ENCODE data around the gene LSM6. TPM values are rescaled to one million over a fixed set of nuclear protein-coding genes. Genes with fewer than 3 reads are reported as not detected.

The LSM6 gene
- total RNA-seq, 1 donor from 2014 or later = 10.7 TPM

DNA sequence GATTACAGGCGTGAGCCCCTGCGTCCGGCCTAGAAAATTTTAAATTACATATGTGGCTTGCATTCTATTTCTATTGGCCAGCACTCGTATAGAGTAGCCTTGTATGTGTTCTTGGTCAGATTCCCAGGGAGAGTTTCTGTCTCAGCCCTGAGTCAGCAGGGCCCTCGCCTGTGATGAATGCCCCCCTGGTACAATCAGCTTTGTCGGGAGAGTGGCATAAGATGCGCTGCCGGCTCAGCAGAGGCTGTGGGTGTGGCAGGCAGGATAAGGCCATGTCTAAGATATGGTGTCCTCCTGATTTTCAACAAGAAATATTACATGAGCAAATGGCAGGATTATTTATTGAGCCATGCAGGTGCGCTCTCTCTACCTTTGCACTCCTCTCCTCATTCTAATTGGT is 37.3 kb downstream of the LSM6 start:
- no peaks in the 10 kb centered on the region for H3K4me1 ChIP-seq
- no peaks in the 10 kb centered on the region for H3K27me3 ChIP-seq
- H3K36me3 ChIP-seq = no peaks in the 10 kb centered on the region
- H3K9me3 ChIP-seq = no peaks in the 10 kb centered on the region
- DNase-seq (ENCODE audit: low spot score in 2 of 2) = no peak
- no peak overlapping the region for H3K4me3 ChIP-seq
- no peak overlapping the region for H3K27ac ChIP-seq
- TF ChIP-seq, protein P1, sequence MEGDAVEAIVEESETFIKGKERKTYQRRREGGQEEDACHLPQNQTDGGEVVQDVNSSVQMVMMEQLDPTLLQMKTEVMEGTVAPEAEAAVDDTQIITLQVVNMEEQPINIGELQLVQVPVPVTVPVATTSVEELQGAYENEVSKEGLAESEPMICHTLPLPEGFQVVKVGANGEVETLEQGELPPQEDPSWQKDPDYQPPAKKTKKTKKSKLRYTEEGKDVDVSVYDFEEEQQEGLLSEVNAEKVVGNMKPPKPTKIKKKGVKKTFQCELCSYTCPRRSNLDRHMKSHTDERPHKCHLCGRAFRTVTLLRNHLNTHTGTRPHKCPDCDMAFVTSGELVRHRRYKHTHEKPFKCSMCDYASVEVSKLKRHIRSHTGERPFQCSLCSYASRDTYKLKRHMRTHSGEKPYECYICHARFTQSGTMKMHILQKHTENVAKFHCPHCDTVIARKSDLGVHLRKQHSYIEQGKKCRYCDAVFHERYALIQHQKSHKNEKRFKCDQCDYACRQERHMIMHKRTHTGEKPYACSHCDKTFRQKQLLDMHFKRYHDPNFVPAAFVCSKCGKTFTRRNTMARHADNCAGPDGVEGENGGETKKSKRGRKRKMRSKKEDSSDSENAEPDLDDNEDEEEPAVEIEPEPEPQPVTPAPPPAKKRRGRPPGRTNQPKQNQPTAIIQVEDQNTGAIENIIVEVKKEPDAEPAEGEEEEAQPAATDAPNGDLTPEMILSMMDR (IDR thresholded peaks at IDR 0.05) = no peak
- intact Hi-C loops (cut with DNase I) = no loop called here

DNA sequence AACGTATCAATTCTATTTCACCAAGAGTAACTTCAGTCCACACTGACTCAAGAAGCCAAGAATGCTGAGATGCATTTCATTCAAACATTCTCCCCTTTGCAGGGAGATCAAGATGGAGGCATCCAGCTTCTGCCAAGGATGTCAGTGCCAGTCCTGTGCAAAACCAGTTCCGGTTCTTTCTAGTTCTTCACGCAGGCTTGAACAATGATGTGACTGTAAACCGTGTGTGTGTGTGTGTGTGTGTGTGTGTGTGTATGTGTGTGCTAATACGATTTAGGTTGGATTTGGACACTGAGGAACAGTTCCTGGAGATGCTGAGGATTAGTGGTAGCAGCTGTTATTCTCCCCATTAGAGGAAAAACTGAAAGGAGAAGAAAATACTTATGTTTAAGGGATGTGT is 38.7 kb downstream of the LSM6 start, which contains the start of gene REELD1:
REELD1 (plus strand) TSS at position 301 of the 400 bp plus-strand sequence. CDS start 2,415 bp downstream, outside the sequence.
- DNase-seq (ENCODE audit: low spot score in 2 of 2) = no peak
- Histone ChIP-seq H3K9me3 (no peaks in the 10 kb centered on the region), H3K4me1 (no peaks in the 10 kb centered on the region), H3K27ac (no peak within 1 kb of the TSS), H3K36me3 (no peaks in the 10 kb centered on the region), H3K4me3 (no peak within 1 kb of the TSS), H3K27me3 (no peaks in the 10 kb centered on the region)
- intact Hi-C loops (cut with DNase I) = no loop called here
- TF ChIP-seq, protein P1 (IDR thresholded peaks at IDR 0.05) = no peak

- H3K4me3 ChIP-seq = no peak overlapping the region
- TF ChIP-seq, protein P1 (IDR thresholded peaks at IDR 0.05) = no peak
- no peaks in the 10 kb centered on the region for H3K36me3 ChIP-seq
- H3K9me3 ChIP-seq = no peaks in the 10 kb centered on the region
- no peaks in the 10 kb centered on the region for H3K4me1 ChIP-seq
- no peaks in the 10 kb centered on the region for H3K27me3 ChIP-seq
- no peak for DNase-seq (ENCODE audit: low spot score in 2 of 2)
- intact Hi-C loops (cut with DNase I) = no loop called here
- H3K27ac ChIP-seq = no peak overlapping the region
Observed at GRCh38 chr4:146222313-146222712, 46.8 kb downstream of the LSM6 start.

DNA sequence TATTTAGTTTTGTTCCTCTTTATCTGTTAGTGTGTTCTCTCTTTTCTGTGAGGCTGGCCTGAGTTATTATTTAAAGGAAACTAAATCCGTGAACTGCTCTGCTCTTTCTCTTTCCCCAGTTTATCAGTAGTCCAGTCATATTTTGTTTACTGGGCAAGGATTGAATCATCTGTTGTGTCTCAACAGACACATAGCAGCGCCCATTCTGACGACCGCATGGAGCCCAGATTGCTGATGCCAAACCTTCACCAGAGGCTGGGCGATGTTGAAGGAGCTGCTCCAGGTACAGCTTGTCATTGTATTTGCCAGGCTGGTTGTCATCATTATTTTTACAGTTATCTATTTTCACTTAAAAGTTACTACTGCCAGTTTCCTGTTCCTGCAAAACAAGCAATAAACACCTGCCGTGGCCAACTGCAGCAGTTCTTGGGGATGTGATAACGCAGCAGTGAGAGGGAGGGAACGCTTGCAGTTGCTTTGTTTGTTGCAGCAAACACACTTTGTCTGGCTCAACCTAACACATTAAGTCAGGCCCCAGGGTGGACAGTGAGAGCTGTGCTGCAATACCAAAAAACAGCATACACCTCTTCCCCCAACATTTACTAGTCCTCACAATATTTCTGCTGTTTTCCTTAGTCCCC is 48.9 kb downstream of the LSM6 start:
- H3K9me3 ChIP-seq = no peaks in the 10 kb centered on the region
- no peaks in the 10 kb centered on the region for H3K4me1 ChIP-seq
- no peak overlapping the region for H3K4me3 ChIP-seq
- no peak overlapping the region for H3K27ac ChIP-seq
- H3K36me3 ChIP-seq = no peaks in the 10 kb centered on the region
- DNase-seq (ENCODE audit: low spot score in 2 of 2) = no peak
- TF ChIP-seq, protein P1 (IDR thresholded peaks at IDR 0.05) = no peak
- no peaks in the 10 kb centered on the region for H3K27me3 ChIP-seq
- intact Hi-C loops (cut with DNase I) = no loop called here

DNA sequence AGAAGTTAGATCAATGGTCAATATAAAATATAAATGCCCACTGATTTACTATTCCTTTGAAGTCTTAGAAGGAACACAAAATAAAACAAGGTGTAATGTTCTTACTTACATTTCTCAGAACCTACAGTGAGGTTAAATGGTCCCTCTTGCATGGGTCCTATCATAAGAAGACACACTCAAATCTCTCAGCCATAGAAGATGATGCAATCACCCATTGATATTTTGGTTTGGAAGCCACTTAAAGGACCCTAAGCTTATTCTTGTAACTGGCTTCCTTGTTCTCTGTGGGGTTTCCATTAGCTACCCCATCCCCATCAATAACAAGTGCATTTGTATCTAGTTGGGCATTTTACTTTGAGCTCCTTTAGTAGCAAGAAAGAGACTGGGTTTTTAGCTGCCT is 53.9 kb downstream of the LSM6 start:
- Histone ChIP-seq H3K27ac (no peak overlapping the region), H3K9me3 (peaks cover 2 to 5% of the 10 kb centered on the region in 2 donors), H3K4me3 (no peak overlapping the region), H3K27me3 (no peaks in the 10 kb centered on the region), H3K36me3 (no peaks in the 10 kb centered on the region), H3K4me1 (no peaks in the 10 kb centered on the region)
- intact Hi-C loops (cut with DNase I) = no loop called here
- DNase-seq (ENCODE audit: low spot score in 2 of 2) = no peak
- TF ChIP-seq, protein P1 (IDR thresholded peaks at IDR 0.05) = no peak
